Stimulated activated CD8-positive, alpha-beta memory T cell treated with anti-CD3 and anti-CD28 coated beads, Interleukin-2, amount 100 ng/mL, for 1 hour (primary cell): ENCODE measurements around the gene GLS.
"Not testable (repeated sequence)": the region's sequence is repeated elsewhere in the genome, so short reads cannot be mapped to it uniquely, and the experiment has no call there.

ENCODE experiments used
- DNase-seq, 2 donors: peaks; one replicate each; pipeline ENCODE4 v3.0.0-alpha.2; 2020; ENCODE audit warnings: low read depth in 2 of 2

GLS gene

DNA sequence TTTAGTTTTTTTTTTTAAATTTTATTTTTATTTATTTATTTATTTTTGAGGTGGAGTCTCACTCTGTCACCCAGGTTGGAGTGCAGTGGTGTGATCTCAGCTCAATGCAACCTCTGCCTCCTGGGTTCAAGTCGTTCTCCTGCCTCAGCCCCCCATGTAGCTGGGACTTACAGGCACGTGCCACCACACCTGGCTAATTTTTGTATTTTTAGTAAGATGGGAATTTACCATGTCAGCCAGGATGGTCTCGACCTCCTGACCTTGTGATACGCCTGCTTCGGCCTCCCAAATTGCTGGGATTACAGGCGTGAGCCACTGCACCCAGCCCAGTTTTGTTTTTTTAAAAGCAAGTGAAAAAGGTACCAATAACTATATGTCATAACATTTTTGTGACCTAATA is 5.2 kb downstream of the GLS start:
- DNase-seq, result not testable (repeated sequence)

DNA sequence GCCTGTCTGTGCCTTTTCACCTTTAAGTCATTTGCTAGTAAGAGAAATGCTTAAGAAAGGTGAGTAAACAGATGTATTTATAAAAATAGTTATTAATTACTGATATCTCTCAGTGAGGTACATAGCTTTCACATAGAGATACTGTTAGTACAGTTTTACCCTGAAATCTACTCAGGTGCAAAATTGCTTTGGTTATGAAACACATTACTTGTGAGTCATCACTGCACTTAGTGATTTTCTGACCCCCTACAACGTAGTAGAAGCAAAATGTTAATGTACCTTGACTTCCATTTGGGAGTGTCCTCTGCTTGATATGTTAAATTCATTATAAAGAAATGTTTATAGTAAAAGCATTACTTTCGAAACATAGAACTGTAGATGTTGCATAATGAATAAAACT is 6.5 kb downstream of the GLS start:
- DNase-seq, result no peak

DNA sequence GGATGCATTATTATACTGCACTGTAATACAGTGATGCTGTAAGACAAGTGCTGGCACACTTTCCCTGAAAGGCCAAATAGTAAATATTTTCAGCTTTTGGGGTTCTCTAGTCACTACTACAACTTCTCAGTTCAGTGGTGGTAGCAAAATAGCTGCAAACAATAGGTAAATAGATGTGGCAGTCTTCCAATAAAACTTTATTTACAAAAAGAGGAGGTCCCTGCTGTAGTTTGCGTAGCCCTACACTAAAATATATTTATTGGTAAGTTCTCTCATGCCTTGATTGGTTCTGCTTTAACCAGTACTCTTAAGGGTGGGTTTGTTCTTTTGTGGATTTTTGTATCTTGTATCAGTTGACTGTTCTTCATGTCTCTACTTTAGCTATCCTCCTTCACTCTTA is 7.8 kb downstream of the GLS start:
- no peak for DNase-seq

DNA sequence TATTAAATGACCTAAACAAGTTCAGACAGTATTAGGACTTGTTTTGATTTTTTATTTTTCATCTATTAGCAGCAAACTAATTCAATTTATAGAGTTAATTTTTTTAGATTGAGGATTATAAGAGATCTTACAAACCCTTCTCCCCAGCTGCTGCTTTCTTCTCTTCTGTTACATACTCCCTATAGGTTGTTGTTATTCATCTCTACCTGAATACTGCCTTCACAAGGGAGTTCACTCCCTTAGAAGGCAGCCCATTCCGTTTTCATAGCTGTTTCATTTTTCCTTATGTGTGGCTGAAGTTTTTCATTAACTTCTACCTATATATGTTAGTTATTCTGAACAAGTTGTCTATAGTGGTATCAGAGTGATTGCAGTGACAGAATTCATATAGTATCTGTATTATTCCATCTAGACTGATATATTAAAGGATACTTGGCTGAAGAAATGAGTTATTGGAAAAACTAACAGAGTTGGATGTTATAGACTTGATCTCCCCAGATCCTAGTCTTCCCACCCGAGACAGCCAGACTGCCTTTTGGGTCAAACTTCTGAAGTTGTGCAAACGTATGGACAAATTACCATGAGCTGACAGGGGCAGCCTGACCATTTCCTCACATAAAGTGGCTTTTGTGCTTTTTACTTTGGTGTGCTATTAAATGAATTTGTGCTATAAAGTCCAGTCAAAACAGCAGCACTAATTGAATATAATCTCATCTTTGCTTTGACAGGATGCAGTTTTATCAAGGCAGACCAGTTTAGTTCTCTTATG is 8.7 kb downstream of the GLS start:
- DNase-seq, result no peak

DNA sequence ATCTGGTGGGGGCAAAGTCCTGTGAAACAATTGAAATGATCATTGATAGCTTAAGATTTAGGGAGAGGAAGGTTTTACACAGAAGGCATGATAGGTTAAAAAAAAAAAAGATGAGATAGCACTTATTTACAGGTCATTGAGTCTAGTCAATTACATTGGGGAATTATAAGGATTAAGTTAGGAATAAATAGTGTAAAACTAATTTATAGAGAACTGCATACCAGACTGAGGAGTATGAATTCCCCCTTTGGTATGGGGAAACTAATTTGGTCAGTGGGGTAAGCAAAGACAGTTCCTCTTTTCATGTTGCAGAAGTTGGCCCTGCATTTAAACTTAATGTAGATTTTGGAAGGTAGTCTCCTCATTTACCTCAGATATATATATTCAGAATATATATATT is 10.8 kb downstream of the GLS start:
- DNase-seq, result no peak

DNA sequence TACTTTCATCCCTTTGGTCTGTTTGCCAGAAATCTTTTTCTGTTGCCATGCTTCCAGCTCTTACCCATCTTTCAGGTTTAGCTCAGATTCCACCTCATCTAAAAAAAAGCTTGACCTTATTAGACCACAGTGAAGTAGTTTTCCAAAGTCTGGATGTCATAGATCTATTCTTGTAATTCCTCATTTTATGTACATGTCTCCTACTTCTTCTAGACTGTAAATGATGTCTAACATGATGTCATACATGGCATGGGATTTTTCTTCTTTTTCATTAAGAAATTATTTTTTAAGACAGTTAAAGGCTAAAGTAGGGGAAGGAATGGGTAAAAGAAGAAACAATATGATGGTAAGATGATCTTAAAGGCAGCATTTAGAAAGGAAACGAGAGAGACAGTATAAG is 11.3 kb downstream of the GLS start:
- no peak for DNase-seq

DNA sequence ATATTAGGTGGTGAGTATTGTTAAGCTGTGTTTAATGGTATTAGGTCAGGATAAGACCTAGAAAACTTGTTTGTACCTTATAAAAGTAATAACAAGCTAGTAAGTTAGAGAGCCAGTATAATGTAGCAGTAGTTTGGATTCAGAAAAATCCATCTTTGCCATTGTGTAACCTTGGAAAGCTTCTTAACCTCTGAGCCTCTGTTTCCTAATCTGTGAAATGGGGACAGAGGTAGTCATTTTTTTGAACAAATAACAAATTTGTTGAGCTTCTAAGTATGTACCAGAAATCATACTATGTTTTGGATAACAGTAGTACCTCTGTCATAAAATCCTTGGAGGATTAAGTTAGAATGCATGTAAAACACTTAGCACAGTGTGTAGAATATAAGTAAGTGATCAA is 12.5 kb downstream of the GLS start:
- DNase-seq, result no peak

DNA sequence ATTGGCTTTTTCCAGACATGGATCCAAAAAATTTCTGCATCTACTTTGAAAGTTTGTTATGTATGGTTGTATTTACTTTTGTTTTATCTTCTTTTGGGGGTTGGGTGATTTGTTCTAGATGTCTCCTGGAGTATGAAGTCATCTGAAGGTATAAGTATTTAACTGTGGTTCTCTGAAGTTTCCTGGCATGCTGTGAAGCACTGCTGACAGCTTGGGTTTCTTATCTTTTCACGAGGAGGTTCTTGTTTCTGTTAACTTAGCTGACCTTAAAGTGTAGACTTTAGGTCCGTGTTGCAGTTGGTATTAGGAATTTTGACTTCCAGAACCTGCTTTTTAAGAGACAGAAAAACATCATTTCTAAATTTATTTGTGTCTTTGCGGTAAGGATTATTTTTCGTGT is 15.9 kb downstream of the GLS start:
- no peak for DNase-seq

DNA sequence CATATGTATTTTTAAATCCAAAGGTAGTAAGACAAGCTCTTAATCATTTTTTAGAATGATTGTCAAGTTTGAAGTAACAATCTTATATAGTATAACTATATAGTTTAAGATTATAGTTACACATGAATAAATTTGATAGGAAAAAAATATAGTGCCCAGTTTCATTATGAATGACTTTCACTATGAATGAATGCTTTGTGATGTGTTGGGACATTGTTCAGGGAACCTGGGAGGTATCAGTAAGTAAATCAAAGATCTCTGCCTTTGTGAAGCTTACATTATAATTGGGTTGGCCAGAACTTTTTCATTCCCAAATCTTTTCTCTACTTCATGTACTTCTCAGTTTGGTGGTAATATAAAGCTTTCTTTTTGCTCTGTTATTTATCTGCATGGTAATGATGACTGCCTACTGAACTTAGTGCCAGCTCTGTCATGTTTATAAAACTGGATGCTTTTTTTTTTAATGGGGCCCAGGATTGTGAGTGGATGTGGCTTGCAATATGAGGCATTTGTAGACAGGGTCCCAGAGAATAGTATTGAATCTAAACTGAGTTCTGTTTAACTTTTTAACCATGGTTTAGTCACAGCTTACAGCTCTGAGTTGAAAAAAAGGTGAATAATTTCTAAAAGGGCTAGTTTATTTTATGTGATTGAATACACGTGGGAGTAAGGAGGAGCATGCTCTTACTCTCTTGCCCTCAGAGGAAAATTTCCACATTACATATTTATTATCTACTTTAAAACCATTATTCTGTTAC is 23.3 kb downstream of the GLS start:
- no peak for DNase-seq

DNA sequence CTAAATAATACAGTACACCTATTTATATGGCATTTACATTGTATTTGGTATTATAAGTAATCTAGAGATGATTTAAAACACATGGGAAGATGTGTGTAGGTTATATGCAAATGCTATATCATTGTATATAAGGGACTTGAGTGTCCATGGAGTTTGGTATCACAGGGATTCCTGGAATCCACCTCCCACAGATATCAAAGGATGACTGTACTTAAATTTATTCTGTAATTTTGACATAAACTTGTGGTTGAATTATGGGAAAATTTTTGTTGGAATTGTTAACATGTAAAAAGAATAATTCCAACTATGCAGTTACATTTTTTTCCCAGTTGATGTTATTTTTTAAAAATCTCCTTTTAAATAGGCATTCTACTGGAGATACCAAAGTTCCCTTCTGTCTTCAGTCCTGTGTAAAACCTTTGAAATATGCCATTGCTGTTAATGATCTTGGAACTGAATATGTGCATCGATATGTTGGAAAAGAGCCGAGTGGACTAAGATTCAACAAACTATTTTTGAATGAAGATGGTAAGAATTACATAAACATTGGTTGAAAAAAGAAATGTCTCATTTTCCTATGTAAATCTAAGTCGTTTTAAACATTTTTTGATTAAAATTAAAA is 24.1 kb downstream of the GLS start:
- no peak for DNase-seq

DNA sequence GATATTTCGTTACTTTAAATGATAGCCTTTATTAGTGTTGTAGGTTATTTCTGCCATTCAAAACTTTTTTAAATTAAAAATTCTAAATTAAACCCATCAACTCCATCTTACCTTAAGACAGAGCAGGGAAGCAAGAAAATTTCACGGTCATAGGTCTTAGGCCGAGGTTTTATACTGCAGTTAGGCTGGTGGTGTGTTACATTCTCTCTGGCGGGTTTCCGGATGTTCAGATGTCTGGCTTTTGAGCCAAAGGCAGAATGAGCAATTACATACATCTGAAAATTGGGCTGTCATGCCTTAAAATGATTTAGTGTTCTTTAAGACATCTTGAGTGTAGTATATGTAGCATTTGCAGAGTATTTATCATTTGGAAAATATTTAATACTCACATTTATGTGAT is 27.9 kb downstream of the GLS start:
- no peak for DNase-seq

DNA sequence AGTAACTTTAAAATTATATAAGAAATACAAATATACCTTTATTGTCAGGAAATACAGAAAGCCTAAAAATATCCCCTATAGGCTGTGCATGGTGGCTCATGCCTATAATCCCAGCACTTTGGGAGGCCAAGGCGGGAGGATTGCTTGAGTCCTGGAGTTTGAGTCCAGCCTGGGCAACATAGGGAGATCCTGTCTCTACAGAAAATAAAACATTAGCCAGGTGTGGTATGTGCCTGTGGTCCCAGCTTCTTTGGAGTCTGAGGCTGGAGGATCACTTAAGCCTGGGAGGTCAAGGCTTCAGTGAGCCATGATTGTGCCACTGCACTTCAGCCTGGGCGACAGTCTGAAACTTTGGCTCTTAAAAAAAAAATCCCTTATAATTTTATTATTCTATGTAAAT is 29.1 kb downstream of the GLS start:
- no peak for DNase-seq

DNA sequence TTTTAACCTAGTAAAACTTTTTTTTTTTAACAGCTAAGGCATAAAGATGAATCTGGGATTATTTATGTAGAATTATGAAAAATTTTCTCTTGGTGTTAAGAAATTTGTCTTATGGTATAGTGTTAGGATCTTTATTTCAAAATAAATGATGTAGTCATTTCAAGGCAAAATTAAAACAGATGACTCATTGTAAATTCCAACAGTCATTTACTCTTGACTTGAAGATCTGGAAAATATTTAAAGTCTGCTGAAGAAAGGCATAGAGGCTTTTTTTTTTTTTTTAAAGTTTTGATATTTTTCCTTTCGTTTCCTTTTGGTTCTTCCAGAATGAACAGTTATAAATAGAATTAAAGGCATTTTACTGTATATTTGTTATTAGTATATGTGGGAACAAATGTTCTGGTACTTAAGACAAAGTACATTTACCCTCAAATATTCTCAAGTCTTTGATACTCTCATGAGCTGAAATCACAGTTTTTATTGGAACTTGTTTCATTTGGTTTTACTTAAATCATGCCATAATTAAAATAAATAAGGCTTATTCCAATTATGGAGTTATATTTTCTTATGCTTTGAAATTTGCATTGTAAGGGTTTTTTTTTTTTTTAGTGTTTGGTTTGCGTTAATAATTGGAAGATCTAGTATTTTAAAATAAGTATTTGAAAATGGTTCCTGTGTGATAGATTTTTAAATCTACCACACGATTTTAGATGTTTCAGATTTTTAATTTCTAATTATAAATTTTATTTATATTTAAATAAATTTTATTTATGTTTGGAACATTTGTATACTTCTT is 29.9 kb downstream of the GLS start:
- DNase-seq, result no peak

DNA sequence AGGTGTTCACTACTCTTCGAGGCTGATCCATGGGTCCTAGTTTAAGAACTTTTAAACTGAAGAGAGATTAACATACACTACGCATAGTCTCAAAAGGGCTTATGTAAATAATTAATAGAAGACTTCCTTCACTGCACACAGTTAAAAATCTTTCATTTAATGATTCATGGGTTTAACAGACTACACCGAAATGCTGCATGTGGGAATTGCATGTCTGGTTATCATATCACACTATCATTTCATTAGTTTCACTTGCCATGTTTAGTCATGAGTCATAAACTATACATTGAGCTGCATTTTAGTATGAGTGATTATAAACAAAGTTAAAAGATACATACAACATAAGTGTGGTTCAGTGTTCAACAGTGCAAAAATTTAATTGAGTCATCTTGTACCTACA is 31.2 kb downstream of the GLS start:
- no peak for DNase-seq

DNA sequence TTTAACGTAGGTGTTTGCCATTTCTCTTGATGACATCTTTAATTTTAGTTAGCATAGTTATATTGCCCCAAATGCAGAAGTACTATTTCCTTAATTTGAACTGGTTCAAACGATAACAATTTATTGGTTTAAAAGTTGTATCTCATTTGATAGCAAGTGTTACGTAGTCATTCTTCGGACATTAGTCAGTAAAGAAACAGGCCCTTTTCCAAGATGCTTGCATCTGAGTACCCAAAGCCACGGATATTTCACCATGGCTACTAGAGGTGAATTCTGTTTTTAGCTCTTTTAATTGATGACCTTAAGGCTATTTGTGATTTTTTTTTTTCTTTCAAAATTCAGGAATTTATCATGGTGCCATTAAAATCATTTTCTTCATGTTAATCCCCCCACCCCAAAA is 32.1 kb downstream of the GLS start:
- no peak for DNase-seq

DNA sequence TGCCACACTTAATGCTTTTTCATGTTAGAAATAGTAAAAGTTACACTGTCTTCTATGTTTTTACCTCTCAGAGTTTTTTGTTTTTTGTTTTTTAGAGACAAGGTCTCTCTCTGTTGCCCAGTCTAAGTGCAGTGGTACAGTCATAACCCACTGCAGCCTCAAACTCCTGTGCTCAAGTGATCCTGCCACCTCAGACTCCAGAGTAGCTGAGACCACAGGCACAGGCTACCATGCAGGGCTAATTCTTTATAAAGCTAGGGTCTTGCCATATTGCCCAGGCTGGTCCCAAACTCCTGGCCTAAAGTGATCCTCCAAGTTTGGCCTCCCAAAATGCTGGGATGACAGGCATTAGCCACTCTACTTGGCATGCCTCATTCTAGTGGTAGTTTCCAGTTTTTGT is 33.1 kb downstream of the GLS start:
- DNase-seq, result no peak

DNA sequence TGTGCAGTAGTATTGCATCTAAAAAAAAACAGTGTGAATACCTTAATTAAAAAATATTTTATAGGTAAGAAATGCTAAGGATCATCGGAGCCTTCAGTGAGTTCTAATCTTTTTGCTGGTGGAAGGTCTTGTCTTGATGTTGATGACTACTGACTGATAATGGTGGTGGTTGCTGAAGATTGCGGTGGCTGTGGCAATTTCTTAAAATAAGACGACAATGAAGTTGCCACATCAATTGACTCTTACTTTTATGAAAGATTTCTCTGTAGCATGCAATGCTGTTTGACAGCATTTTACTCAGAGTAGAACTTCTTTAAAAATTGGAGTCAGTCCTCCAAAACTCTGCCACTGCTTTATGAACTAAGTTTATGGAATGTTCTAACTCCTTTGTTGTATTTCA is 36.2 kb downstream of the GLS start:
- no peak for DNase-seq

DNA sequence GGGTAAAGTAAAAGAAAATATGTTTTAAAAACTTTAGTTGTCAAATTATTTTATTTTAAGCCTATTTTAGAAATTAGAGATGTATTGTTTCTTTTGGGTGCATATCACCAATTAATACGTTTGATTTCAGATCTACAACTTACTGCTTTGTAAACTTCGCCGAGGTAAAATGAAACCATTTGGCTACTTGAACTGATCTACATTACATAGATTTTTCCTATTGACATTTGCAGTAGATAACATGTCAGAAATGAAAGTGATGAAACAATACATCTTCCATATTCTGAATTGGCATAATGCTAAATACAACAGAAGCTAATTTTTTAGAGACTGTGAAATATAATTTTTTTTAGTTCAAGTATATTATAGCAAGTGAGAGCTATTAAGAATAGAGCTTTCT is 39.5 kb downstream of the GLS start:
- DNase-seq, result no peak

DNA sequence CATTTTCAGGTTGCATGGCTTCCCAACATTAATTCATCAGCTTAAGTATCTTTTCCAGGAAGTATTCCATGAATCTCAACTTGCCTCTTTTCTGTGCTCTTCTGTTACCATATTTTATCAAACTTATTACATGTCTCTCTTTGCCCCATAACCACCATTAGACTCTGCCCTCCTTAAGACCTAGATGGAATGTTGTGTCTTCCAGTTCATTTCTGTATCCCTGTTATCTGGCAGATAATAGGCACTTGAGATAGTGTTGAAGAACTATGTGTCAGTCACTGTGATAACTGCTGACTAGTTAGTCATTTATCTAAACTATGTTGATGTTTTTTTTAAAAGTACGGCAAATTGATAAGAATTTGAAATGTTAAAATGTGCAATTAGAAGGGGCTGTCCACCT is 41.8 kb downstream of the GLS start:
- DNase-seq, result no peak

DNA sequence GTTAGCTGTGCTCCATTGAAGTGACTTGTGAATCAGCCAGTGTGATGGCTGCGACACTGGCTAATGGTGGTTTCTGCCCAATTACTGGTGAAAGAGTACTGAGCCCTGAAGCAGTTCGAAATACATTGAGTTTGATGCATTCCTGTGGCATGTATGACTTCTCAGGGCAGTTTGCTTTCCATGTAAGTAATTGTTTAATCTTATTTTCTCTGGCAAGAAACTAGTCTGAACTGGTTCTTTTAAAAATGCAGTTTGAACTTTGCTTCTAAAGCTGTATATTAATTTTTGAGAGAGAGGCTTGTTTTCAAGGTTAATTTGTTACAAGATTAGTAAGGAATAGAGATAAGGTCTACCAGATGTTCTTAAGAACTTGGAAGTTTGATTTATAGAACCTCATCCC is 46.7 kb downstream of the GLS start:
- DNase-seq, result no peak

DNA sequence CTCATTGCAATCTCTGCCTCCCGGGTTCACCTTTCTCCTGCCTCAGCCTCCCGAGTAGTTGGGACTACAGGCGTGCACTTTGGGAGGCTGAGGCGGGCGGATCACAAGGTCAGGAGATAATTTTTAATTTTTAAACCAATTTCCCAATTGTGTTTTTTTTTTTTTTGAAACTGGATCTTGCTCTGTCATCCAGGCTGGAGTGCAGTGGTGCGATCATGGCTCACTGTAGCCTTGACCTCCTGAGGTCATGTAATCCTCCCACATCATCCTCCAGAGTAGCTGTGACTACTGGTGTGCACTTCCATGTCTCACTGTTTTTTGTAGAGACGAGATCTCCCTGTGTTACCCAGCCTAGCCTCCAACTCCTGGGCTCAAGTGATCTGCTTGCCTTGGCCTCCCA is 49.3 kb downstream of the GLS start:
- no peak for DNase-seq

DNA sequence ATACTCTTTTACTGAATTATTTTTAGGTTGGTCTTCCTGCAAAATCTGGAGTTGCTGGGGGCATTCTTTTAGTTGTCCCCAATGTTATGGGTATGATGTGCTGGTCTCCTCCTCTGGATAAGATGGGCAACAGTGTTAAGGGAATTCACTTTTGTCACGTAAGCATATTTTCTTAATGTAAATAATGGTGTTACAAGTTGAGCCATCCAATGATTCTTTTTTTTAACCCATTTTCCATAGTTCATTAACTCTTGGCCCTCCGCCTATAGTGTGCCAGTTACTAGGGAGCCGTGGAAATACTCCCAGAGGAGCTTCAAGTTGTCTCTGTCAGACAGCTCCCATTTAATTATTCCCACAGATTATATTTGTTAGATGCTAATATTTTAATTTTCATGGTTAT is 49.8 kb downstream of the GLS start:
- DNase-seq, result no peak
